Measurements from ENCODE around the gene ADAMTSL1. TPM values are rescaled to one million over a fixed set of nuclear protein-coding genes. Genes with fewer than 3 reads are reported as not detected.

Gene ADAMTSL1
- total RNA-seq, 1 experiment from 2014 or later: 1.2 TPM

DNA sequence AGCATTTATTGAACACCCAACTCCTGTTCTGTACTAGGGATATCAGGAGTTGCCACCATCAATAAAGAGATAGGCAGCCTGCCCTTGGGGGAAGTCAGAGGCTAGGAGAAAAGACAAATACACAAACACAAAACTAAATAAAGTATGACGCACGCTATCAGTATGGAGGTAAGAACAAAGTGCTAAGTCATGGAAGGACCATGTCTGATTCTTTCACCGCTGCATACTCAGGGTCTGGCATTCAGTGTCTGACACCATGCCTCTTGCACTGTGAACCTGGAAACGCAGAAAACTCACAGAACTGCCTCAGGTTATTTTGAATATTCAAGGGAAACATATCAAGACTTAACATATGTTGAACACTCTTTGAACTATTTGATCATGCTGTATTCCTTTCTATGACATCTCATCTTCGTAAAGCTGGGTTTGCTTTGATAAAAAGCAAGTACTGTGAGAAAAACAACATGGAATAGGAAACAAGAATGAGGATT, 65.3 kb downstream of the ADAMTSL1 start:
- Histone ChIP-seq H3T11ph (ENCODE audit: low read length) (no peak overlapping the region), H3K56ac (ENCODE audit: insufficient read length, low read depth, low read length) (no peak overlapping the region), H3K14ac (ENCODE audit: insufficient read depth, low read length) (no peak overlapping the region), H4K5ac (ENCODE audit: insufficient read length, low read depth, low read length) (no peak overlapping the region), H3K4me1 (ENCODE audit: insufficient read depth, low read length) (no peaks in the 10 kb centered on the region), H3K18ac (ENCODE audit: insufficient read length, low read depth, low read length) (no peak overlapping the region), H3K9ac (ENCODE audit: extremely low read depth, insufficient read length, low read length) (no peak overlapping the region), H2AK5ac (ENCODE audit: insufficient read length, low read length) (no peak overlapping the region), H3K23me2 (ENCODE audit: insufficient read length, low read depth, low read length, poor library complexity, severe bottlenecking) (no peaks in the 10 kb centered on the region), H4K8ac (replicated peaks; ENCODE audit: insufficient read length, low read depth, low read length) (no peak overlapping the region), H3K4ac (ENCODE audit: low read depth, low read length) (no peak overlapping the region), H2AFZ (ENCODE audit: low read length) (no peak overlapping the region), H2BK5ac (ENCODE audit: insufficient read length, low read length) (no peak overlapping the region), H3K23ac (ENCODE audit: insufficient read length, low read depth, low read length) (no peak overlapping the region), H3K27ac (ENCODE audit: insufficient read length, low read depth, low read length) (no peak overlapping the region), H3K79me1 (ENCODE audit: insufficient read depth, low read depth, low read length, poor library complexity, severe bottlenecking) (no peaks in the 10 kb centered on the region), H4K91ac (ENCODE audit: insufficient read length, low read depth, low read length) (no peak overlapping the region), H3K4me2 (ENCODE audit: insufficient read depth, insufficient read length, low read length) (no peak overlapping the region), H2BK15ac (ENCODE audit: low read depth, low read length) (no peak overlapping the region), H4K20me1 (ENCODE audit: control insufficient read depth, insufficient read depth, insufficient read length) (no peaks in the 10 kb centered on the region), H2BK120ac (ENCODE audit: low read depth, low read length, poor library complexity, severe bottlenecking) (no peak overlapping the region), H3K79me2 (ENCODE audit: insufficient read depth, low read length) (no peaks in the 10 kb centered on the region), H3K27me3 (ENCODE audit: insufficient read depth, low read length) (no peaks in the 10 kb centered on the region), H2BK12ac (ENCODE audit: insufficient read length, low read depth, low read length) (no peak overlapping the region), H2BK20ac (ENCODE audit: low read depth, low read length, poor library complexity, severe bottlenecking) (no peak overlapping the region), H3K9me3 (ENCODE audit: control insufficient read depth, low read depth, low read length) (no peaks in the 10 kb centered on the region)
- Mint-ChIP-seq H3K27me3 (ENCODE audit: low read depth) (no peaks in the 10 kb centered on the region; the same call in 1 of the 2 replicates), H3K4me3 (no peak overlapping the region), H3K4me1 (peaks cover 7 to 12% of the 10 kb centered on the region in 2 experiments), H3K9me3 (peaks cover 18 to 19% of the 10 kb centered on the region in 2 experiments), H3K36me3 (ENCODE audit: insufficient read depth in 1 of 3, low read depth in 3 of 3) (peaks cover 13 to 21% (median 17%) of the 10 kb centered on the region in 3 experiments), H3K27ac (no peak overlapping the region)
- no peak for DNase-seq
- TF ChIP-seq, protein P1, sequence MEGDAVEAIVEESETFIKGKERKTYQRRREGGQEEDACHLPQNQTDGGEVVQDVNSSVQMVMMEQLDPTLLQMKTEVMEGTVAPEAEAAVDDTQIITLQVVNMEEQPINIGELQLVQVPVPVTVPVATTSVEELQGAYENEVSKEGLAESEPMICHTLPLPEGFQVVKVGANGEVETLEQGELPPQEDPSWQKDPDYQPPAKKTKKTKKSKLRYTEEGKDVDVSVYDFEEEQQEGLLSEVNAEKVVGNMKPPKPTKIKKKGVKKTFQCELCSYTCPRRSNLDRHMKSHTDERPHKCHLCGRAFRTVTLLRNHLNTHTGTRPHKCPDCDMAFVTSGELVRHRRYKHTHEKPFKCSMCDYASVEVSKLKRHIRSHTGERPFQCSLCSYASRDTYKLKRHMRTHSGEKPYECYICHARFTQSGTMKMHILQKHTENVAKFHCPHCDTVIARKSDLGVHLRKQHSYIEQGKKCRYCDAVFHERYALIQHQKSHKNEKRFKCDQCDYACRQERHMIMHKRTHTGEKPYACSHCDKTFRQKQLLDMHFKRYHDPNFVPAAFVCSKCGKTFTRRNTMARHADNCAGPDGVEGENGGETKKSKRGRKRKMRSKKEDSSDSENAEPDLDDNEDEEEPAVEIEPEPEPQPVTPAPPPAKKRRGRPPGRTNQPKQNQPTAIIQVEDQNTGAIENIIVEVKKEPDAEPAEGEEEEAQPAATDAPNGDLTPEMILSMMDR (conservative IDR thresholded peaks at IDR 0.05): no peak
- WGBS (ENCODE audit: extremely low coverage, insufficient read length, low lambda C conversion rate): no CpG with 5 or more reads among the region's 5 CpGs

Measured in H9 (cell line).